HepG2 (cell line): ENCODE data around the gene DNMT3A.

Source experiments
- CEBPZ ChIP-seq: IDR thresholded peaks from 2 replicates; pipeline ENCODE4 v1.6.1; 2012; ENCODE audit warnings: low read length, improper control_type of control experiment
- FOXJ3 ChIP-seq: sonication (generic); formaldehyde crosslinking; IDR thresholded peaks from 2 replicates; pipeline ENCODE4 v1.4.0; 2020; ENCODE audit warnings: missing genetic modification reagents, mild to moderate bottlenecking, borderline replicate concordance
- KDM1A ChIP-seq: IDR thresholded peaks from 2 replicates; pipeline ENCODE4 v1.6.1; 2016; ENCODE audit warnings: missing compliant biosample characterization
- MLX ChIP-seq: IDR thresholded peaks from 2 replicates; pipeline ENCODE4 v1.6.1; 2016
- MTF1 ChIP-seq: sonication (generic); formaldehyde crosslinking; IDR thresholded peaks from 2 replicates; pipeline ENCODE4 v1.5.0; 2020; ENCODE audit warnings: missing genetic modification reagents
- NR1H2 ChIP-seq: sonication (generic); formaldehyde crosslinking; IDR thresholded peaks from 2 replicates; pipeline ENCODE4 v1.8.1; 2022; ENCODE audit warnings: low read depth, missing genetic modification reagents, borderline replicate concordance
- ZNF546 ChIP-seq: sonication (generic); formaldehyde crosslinking; conservative IDR thresholded peaks from 2 replicates; pipeline ENCODE4 v1.8.1; 2023; ENCODE audit warnings: mild to moderate bottlenecking, missing genetic modification reagents

- TF ChIP-seq MTF1 (CRISPR knock-in tag) (no peak), CEBPZ (no peak), NR1H2 (CRISPR knock-in tag) (no peak), ZNF546 (no peak), KDM1A (CRISPR knock-in tag) (no peak), MLX (CRISPR knock-in tag) (no peak), FOXJ3 (no peak)
These were observed 27.7 kb upstream of the DNMT3A start for GRCh38 chr2:25369439-25369838.
